ENCODE measurements around the gene COP1. TPM values are rescaled to one million over a fixed set of nuclear protein-coding genes. Genes with fewer than 3 reads are reported as not detected.
"Not testable (repeated sequence)": the region's sequence is repeated elsewhere in the genome, so short reads cannot be mapped to it uniquely, and the experiment has no call there.

The COP1 gene
- total RNA-seq, result 38.7 TPM
- long read RNA-seq, transcript COP1-204 (20 exons, 3,033 nt), result major isoform, 57 of 132 reads
- long read RNA-seq, transcript COP1-201 (19 exons, 2,124 nt), result minor isoform, 7 of 132 reads
- long read RNA-seq, partial matches to known transcripts, result 5 of 132 reads
- long read RNA-seq, other reads (novel, unspliced or antisense), result 62 of 132 reads

- peak within 1 kb of the TSS; percentile 95 for H3K4me3 ChIP-seq
- H3K27ac ChIP-seq, result peak within 1 kb of the TSS; percentile 98
- intact Hi-C loops (cut with DNase I), result no loop called here
- no peaks in the 10 kb centered on the region for H3K36me3 ChIP-seq
- TF ChIP-seq CTCF (IDR thresholded peaks at IDR 0.05), result peak; percentile 8
- peak; percentile 94 for ATAC-seq
- DNase-seq, result peak; percentile 99
- H3K4me1 ChIP-seq, result peaks cover 28% of the 10 kb centered on the region
- H3K9me3 ChIP-seq, result no peaks in the 10 kb centered on the region
- no peaks in the 10 kb centered on the region for H3K27me3 ChIP-seq
These were observed at the start of gene COP1 for GRCh38 chr1:176206961-176207902. COP1 (minus strand) TSS chr1:176207286; CDS start chr1:176206978, 308 bp downstream.

DNA sequence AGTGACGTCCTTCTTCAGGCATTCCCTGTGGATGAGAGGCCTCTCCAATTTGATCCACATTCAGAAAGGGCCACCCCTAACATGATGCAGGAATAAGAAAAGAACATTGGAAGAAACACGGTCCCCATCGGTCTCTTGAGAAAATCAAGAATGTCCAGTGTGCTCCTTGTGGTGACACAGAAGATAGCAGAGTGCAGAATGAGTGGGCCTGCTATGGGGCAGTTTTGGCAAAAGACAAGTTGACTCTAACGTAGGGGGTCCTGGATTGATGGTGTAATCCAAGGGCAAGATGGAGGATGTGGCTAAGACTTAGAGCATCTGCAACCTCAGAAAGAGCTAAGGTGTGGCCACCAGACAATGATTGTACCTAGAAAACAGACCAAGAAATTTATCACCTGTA lies 45.1 kb upstream of the COP1 start:
- no peaks in the 10 kb centered on the region for H3K4me1 ChIP-seq
- no peaks in the 10 kb centered on the region for H3K27me3 ChIP-seq
- H3K9me3 ChIP-seq, result no peaks in the 10 kb centered on the region
- H3K4me3 ChIP-seq, result no peak overlapping the region
- H3K27ac ChIP-seq, result no peak overlapping the region
- intact Hi-C loops (cut with DNase I), result no loop called here
- TF ChIP-seq CTCF (IDR thresholded peaks at IDR 0.05), result no peak
- H3K36me3 ChIP-seq, result no peaks in the 10 kb centered on the region
- DNase-seq (no peak), ATAC-seq (no peak)

GRCh38 chr1:176244851-176245250 lies 37.8 kb upstream of the COP1 start:
- H3K27ac ChIP-seq, result no peak overlapping the region
- ATAC-seq (no peak), DNase-seq (no peak)
- no peaks in the 10 kb centered on the region for H3K27me3 ChIP-seq
- no peak for TF ChIP-seq CTCF (IDR thresholded peaks at IDR 0.05)
- no peak overlapping the region for H3K4me3 ChIP-seq
- no peaks in the 10 kb centered on the region for H3K9me3 ChIP-seq
- intact Hi-C loops (cut with DNase I), result no loop called here
- no peaks in the 10 kb centered on the region for H3K36me3 ChIP-seq
- no peaks in the 10 kb centered on the region for H3K4me1 ChIP-seq

GRCh38 chr1:176243746-176244145 lies 36.7 kb upstream of the COP1 start:
- no peak overlapping the region for H3K4me3 ChIP-seq
- no peaks in the 10 kb centered on the region for H3K27me3 ChIP-seq
- H3K27ac ChIP-seq, result no peak overlapping the region
- intact Hi-C loops (cut with DNase I), result no loop called here
- no peak for ATAC-seq
- DNase-seq, result no peak
- H3K36me3 ChIP-seq, result no peaks in the 10 kb centered on the region
- no peaks in the 10 kb centered on the region for H3K9me3 ChIP-seq
- TF ChIP-seq CTCF (IDR thresholded peaks at IDR 0.05), result no peak
- H3K4me1 ChIP-seq, result no peaks in the 10 kb centered on the region

DNA sequence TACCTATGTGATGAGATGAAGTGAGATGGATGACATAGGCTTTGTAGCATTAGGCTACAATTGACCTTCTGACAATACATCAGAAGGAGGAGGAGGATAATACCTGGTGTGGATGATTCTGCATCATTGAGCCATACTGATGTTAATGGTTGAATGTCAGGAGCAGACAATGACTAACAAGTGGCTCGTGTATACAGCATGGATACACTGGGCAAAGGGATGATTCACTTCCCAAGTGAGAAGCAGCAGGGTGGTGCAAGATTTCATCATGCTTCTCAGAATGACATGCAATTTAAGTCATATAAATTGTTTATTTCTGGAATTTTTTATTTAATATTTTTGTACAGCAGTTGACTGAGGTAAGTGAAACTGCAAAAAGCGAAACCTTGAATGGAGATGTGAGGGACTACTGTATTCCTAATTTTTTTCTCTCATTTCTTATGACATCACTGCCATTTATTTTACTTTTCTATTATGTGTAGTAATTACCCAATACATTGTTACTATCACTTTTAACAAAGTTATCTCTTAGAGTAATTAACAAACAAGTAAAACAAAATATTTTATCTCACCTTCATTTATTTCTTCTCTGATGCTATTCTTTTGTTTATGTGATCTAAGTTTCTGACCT lies 34.4 kb upstream of the COP1 start:
- intact Hi-C loops (cut with DNase I), result no loop called here
- no peak for ATAC-seq
- Histone ChIP-seq H3K36me3 (no peaks in the 10 kb centered on the region), H3K27ac (no peak overlapping the region), H3K4me1 (no peaks in the 10 kb centered on the region), H3K9me3 (no peaks in the 10 kb centered on the region), H3K4me3 (no peak overlapping the region), H3K27me3 (no peaks in the 10 kb centered on the region)
- TF ChIP-seq CTCF (IDR thresholded peaks at IDR 0.05), result no peak
- no peak for DNase-seq

DNA sequence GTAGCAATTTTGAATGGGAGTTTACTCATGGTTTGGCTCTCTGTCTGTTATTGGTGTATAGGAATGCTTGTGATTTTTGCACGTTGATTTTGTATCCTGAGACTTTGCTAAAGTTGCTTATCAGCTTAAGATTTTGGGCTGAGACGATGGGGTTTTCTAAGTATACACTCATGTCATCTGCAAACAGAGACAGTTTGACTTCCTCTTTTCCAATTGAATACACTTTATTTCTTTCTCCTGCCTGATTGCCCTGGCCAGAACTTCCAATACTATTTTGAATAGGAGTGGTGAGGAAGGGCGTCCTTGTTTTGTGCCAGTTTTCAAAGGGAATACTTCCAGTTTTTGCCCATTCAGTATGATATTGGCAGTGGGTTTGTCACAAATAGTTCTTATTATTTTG lies 26.6 kb upstream of the COP1 start:
- H3K27ac ChIP-seq; H3K9me3 ChIP-seq; H3K36me3 ChIP-seq; ATAC-seq; DNase-seq; H3K4me1 ChIP-seq; H3K27me3 ChIP-seq; H3K4me3 ChIP-seq; intact Hi-C loops (cut with DNase I): not testable (repeated sequence)

All from upper lobe of right lung (tissue), 1 donor.